GM12892 (cell line): ENCODE results near the gene APOL2.
"Not testable (repeated sequence)": the region's sequence is repeated elsewhere in the genome, so short reads cannot be mapped to it uniquely, and the experiment has no call there.

Source experiments
- DNase-seq: peaks from one replicate; pipeline ENCODE4 v3.0.0; 2011; ENCODE audit not compliant: insufficient read length
- FAIRE-seq: peaks from 2 replicates; lab custom pipeline; 2011; peaks lifted over from hg19 to GRCh38; lab: Jason Lieb, UNC
- POLR2A ChIP-seq: IDR thresholded peaks from 2 replicates; pipeline ENCODE4 v1.6.1; 2011; ENCODE audit warnings: low read depth, low read length, control low read depth
- POLR2AphosphoS5 ChIP-seq: IDR thresholded peaks from 2 replicates; pipeline ENCODE4 v1.6.1; 2011; ENCODE audit warnings: low read depth, low read length, control low read depth
- TAF1 ChIP-seq: IDR thresholded peaks from 2 replicates; pipeline ENCODE4 v1.6.1; 2011; ENCODE audit warnings: low read depth, mild to moderate bottlenecking, control low read depth, low read length, borderline replicate concordance

The APOL2 gene

GRCh38 chr22:36208914-36209313 lies 30.4 kb downstream of the APOL2 start:
- DNase-seq (no peak), FAIRE-seq (no peak)
- no peak for TF ChIP-seq TAF1
- TF ChIP-seq POLR2A = no peak
- no peak for TF ChIP-seq POLR2AphosphoS5

DNA sequence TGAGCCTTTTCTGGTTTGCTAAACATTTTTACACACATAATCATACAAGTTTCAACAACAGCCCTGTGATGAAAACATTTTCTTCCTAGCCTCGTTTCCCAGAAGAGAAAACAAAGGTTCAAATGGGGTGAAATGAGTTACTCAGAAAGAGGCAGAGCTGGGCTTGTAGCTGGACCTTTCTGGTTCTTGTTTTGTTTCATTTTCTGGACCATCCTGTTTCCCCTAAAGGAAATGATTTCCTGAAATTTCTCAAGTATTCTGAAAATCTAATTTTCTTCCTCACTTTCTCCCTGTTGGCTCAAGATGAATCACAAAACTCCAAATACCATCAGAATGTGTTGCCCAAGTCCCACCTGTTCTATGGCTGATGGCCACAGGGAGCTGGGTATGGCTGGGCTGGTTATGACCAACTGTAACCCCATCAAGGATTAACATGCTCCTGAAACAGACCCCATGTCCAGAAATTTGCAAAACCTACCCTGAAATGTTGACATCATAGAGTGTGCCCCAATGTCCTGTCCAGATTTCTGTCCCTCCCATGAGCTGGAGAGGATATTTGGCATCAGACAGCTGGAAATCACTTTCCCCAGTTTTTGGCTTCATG lies 31.1 kb downstream of the APOL2 start:
- no peak for FAIRE-seq
- TF ChIP-seq POLR2AphosphoS5 (no peak), POLR2A (no peak), TAF1 (no peak)
- no peak for DNase-seq

GRCh38 chr22:36206255-36206654 lies 33.1 kb downstream of the APOL2 start:
- FAIRE-seq (no peak), DNase-seq (no peak)
- TF ChIP-seq TAF1 (no peak), POLR2A (no peak), POLR2AphosphoS5 (no peak)

DNA sequence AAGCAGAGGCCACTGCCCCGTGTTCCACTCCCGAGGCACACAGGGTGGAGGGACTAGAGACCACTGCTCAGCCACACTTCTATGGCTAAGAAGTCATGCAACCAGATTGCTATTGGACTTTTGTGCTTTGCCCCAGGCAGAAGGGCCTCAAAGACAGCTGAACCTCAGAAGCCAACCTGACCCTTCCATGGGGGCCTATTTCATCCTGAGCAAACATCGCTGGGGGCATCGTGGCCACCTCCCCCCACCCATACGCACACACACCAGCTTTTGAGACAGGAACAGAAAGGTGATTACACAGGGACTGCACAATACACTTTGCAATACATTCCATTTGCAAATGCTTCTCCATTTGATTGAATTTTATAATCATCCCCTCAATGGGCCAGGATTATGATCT lies 33.8 kb downstream of the APOL2 start:
- FAIRE-seq = not testable (repeated sequence)

GRCh38 chr22:36204632-36205015 lies 34.7 kb downstream of the APOL2 start:
- TF ChIP-seq TAF1 (no peak), POLR2A (no peak), POLR2AphosphoS5 (no peak)
- DNase-seq = no peak
- FAIRE-seq = no peak

More for the DNA sequence above, 33.8 kb downstream of the APOL2 start:
- not testable (repeated sequence) for DNase-seq

DNA sequence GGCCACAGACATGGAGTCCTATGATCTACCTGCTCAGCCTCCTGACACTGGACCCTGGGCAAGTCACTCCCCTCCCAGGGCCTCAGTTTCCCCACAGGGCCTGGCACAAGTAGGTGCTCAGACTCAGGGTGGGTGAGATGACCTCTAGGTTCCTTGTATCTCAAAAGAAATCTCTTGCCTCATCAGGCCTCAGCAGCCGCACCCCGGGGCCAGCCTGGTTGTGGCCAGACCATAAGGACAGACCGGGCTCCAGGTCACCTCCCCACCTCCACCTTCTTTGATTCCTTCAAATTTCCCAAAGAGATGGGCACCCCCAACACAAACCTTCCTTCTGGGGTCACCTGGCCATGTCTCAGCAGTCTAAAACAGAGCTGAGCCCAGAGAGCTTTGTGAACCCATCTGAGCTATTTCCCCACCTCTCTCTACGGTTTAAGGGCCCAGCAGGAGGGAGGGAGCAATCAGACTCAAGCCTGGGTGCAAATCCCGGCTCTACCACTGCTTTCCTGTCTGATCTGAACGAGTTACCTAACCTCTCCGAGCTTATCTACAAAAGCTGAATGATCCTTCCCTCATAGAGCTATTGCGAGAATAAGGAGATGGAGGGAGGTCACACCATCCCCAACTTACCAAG lies 35.2 kb downstream of the APOL2 start:
- DNase-seq (no peak), FAIRE-seq (no peak)
- TF ChIP-seq POLR2AphosphoS5 (no peak), TAF1 (no peak), POLR2A (no peak)

- FAIRE-seq, DNase-seq: not testable (repeated sequence)
Observed at GRCh38 chr22:36203441-36203840, 35.9 kb downstream of the APOL2 start.

DNA sequence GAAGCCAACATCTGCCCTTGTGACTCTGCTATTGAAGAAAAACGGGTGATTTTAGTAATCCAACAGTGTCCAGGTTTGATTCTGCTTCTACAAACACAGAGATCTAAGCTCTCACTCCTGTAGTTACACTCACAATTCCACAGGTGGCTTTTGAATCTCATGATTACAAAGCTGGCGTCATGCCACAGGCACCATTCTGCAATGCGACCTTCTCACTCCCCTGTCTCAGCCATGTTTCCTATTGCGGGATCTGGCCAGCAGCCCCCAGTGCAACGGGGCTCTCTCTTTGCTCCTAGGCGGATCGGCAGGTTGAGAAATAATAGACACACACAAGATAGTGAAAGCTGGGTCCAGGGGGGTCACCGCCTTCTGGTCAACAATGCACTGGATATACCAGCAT lies 36.4 kb downstream of the APOL2 start:
- not testable (repeated sequence) for DNase-seq, FAIRE-seq

GRCh38 chr22:36201630-36202319 lies 37.6 kb downstream of the APOL2 start, which contains the start of gene APOL4:
TSS of gene APOL4 (minus strand) at chr22:36201809. CDS start at chr22:36201734, 75 bp downstream.
- DNase-seq (no peak), FAIRE-seq (no peak)
- TF ChIP-seq POLR2AphosphoS5 = no peak
- no peak for TF ChIP-seq TAF1

DNA sequence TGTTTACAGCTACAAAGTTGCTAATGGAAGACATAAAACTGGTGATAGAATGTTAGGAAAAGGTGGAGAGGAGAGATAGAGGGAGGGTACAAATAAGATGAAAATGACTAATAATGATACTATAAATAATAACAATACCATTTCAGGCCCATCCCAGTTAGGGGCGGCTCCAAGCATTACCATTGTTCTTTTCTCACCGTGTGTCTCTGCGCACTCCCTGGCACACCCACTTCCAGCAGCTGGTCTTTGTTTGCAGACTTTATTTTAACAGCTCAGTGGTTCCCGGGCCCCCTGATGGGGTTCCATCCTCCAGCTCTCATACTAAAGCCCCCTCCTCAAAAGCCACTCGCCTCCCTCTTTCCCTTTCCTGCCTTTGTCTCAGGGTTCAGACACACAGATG lies 38.3 kb downstream of the APOL2 start:
- not testable (repeated sequence) for DNase-seq
- FAIRE-seq = peak; percentile 24

DNA sequence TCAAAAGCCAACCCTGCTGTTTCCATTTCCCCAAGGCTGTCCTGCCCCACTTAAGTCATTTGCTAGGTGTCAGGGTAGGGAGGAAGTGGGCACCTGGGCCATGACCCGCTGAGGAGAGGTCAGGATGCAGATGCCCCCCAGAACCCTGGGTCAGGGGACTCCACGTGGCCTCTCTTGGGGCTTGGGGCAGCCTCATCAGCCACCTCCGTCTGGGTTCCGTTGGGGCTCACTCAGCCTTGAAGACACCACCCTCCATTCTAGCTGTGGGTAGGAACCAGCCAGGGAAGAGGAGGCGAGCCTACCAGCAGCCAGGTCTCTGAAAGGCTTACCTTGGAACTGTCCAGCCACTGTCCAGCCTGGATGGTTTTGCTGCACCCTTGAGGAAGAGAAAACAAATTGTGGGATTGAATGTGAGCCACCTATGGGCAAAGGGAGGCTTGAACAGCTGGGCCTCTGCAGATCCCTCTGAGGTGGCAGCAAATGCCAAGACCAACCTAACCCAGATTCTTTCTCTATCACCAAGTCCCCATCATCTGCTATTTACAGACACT lies 40.3 kb downstream of the APOL2 start:
- no peak for FAIRE-seq
- DNase-seq = no peak
- no peak for TF ChIP-seq TAF1
- no peak for TF ChIP-seq POLR2AphosphoS5
- TF ChIP-seq POLR2A = no peak

- no peak for FAIRE-seq
- no peak for TF ChIP-seq TAF1
- TF ChIP-seq POLR2AphosphoS5 = no peak
- TF ChIP-seq POLR2A = no peak
- no peak for DNase-seq
Observed at GRCh38 chr22:36198536-36198935, 40.8 kb downstream of the APOL2 start.
